ENCODE measurements around the gene KCND3.

Gene KCND3

GRCh38 chr1:111953797-111954196 is 35.7 kb downstream of the KCND3 start:
- TF ChIP-seq, protein P1, sequence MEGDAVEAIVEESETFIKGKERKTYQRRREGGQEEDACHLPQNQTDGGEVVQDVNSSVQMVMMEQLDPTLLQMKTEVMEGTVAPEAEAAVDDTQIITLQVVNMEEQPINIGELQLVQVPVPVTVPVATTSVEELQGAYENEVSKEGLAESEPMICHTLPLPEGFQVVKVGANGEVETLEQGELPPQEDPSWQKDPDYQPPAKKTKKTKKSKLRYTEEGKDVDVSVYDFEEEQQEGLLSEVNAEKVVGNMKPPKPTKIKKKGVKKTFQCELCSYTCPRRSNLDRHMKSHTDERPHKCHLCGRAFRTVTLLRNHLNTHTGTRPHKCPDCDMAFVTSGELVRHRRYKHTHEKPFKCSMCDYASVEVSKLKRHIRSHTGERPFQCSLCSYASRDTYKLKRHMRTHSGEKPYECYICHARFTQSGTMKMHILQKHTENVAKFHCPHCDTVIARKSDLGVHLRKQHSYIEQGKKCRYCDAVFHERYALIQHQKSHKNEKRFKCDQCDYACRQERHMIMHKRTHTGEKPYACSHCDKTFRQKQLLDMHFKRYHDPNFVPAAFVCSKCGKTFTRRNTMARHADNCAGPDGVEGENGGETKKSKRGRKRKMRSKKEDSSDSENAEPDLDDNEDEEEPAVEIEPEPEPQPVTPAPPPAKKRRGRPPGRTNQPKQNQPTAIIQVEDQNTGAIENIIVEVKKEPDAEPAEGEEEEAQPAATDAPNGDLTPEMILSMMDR (conservative IDR thresholded peaks at IDR 0.05; ENCODE audit: low read length), result no peak
- DNase-seq (ENCODE audit: low read depth), result no peak
- H3K4me3 ChIP-seq (ENCODE audit: low read length), result no peak overlapping the region

DNA sequence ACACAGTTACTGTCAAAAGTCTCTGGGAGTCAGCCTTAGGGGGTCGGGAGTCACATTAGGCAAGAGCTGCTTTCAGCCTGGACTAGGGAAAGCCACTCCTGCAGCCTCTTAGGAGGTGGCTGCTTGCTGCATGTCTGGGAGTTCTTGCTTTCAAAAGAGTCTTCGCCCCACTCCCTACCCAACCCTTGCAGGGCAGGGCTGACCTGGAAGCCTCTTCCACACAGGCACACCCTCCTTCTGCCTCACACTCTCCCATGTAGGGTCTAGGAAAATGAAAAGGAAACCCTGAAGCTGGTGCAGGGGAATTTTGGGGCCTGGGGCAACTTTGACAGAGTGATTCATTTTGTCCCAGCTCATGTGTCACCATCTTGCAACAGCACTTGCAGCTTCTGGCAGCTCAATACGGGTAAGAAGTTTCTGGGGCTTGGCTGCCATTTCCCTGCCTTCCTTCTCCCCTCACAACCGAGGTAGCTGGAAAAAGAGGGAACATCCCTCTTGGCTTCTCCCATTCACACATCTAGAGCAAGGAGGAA is 37.3 kb downstream of the KCND3 start:
- no peak for DNase-seq (ENCODE audit: low read depth)
- no peak overlapping the region for H3K4me3 ChIP-seq (ENCODE audit: low read length)
- TF ChIP-seq, protein P1 (conservative IDR thresholded peaks at IDR 0.05; ENCODE audit: low read length), result no peak

GRCh38 chr1:111948209-111949171 is 41.0 kb downstream of the KCND3 start:
- DNase-seq (ENCODE audit: low read depth), result peak; percentile 42
- TF ChIP-seq, protein P1 (conservative IDR thresholded peaks at IDR 0.05; ENCODE audit: low read length), result no peak

DNA sequence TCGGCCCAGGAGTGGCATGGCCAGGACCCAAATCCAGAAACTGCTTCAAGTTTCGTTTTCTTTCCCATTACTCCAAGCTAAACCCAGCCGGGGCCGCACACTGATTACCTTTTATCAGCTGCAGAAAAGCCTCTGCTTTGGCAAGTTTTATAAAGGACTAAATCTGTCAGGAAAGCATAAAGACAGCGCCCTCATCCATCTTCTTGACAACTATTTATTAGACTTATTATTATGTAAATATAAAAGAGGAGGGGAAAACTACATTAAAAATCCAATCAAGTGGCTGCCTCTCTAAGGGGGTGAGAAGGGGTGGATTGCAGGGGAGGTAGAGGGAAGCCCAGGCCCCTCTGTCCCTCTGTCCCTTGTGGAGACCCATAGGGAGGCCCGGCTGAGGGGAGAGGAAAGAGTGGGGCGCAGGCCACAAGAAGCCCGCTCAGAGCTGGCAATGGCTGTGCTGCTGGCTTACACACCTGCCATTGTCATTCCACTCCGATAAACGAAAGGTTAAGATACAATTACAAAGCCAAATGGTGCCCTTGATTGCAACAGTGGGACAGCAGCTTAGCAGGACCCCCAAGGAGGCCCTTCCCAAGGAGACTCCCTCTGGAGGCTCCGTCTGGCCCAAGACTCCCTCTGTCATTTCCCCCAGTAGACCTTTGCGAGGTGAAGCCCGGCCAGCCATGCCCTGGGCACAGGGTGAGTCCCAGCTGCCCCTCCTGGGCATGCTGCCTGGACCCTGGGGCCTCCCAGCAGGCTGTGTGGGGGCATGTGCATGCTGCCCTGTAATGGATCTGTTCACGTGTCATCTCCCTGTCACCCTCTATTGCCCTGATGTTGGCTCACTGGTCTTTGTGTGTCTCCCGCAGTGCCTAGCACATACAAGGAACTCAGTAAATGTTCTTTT is 45.4 kb downstream of the KCND3 start:
- no peak for DNase-seq (ENCODE audit: low read depth)
- TF ChIP-seq, protein P1 (conservative IDR thresholded peaks at IDR 0.05; ENCODE audit: low read length), result no peak
- H3K4me3 ChIP-seq (ENCODE audit: low read length), result no peak overlapping the region

More at GRCh38 chr1:111948209-111949171, 41.0 kb downstream of the KCND3 start:
- H3K4me3 ChIP-seq (ENCODE audit: low read length), result no peak overlapping the region

DNA sequence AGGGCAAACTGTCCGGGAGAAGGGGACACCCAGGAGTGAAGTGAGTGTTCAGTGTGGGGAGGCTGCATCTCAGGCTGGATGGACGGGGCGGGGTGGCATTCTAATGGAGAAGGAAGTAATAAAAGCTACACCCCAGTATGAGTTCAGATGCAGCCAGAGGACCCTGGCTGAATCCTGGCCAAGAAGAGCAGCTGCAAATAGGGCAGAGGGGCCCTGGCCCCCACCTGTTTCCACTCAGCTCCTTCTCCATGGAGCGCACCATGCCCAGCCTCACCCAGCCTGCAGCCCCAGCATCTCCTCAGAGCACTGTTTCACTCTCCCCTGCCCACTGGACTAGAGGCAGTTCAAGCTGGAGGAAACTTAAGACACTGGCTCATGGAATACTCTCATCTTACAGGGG is 46.4 kb downstream of the KCND3 start:
- TF ChIP-seq, protein P1 (conservative IDR thresholded peaks at IDR 0.05; ENCODE audit: low read length), result no peak

DNA sequence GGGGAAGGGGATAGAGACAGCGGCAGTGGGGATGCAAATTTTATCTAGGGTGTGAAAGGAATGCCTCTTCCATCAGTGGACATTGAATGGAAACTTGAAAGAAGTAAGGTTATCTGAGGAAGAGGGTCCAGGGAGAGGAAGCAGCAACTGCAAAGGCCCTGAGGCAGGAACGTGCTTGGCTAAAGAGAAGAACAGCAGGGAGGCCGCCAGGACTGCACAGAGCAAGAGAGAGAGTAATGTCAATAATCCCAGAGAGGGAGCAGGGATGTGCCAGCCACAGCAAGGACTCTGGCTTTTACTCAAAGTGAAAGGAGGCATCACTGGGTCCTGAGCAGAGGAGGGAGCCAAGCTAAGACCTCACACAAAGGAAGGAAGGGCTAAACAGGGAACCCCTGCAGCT is 50.9 kb downstream of the KCND3 start:
- no peak overlapping the region for H3K4me3 ChIP-seq (ENCODE audit: low read length)
- no peak for DNase-seq (ENCODE audit: low read depth)
- TF ChIP-seq, protein P1 (conservative IDR thresholded peaks at IDR 0.05; ENCODE audit: low read length), result no peak

More for the DNA sequence above, 46.4 kb downstream of the KCND3 start:
- H3K4me3 ChIP-seq (ENCODE audit: low read length), result no peak overlapping the region
- DNase-seq (ENCODE audit: low read depth), result no peak

All from AG10803 (cell line).